Measurements from ENCODE around the gene KLF3. TPM values are rescaled to one million over a fixed set of nuclear protein-coding genes. Genes with fewer than 3 reads are reported as not detected.
"Not testable (repeated sequence)": the region's sequence is repeated elsewhere in the genome, so short reads cannot be mapped to it uniquely, and the experiment has no call there.

Gene KLF3
- total RNA-seq, 1 experiment from 2014 or later, result 14.6 TPM

DNA sequence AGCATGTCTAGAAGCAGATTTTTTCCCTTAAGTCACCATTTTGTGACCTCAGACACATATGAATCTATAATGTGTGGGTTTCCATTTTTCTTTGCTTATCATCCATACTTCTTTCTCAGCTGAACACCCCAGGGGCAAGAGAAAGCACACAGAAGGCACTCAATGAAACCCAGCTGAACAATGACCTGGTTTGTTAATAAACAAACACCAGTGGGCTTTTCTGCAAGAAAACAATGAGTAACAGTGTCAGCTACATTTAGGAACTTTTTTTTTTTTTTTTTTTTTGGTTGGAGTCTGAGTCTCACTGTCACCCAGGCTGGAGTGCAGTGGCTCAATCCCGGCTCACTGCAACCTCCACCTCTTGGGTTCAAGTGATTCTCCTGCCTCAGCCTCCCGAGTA lies 40.7 kb upstream of the KLF3 start:
- Histone ChIP-seq H4K20me1 (ENCODE audit: low read length) (no peaks in the 10 kb centered on the region), H3K4me3 (ENCODE audit: low read length) (no peak overlapping the region), H2AFZ (ENCODE audit: low read length) (no peak overlapping the region), H3K9me2 (replicated peaks; ENCODE audit: low read length) (no peaks in the 10 kb centered on the region), H3K4me2 (ENCODE audit: low read length) (no peak overlapping the region), H3K79me2 (ENCODE audit: low read length) (no peaks in the 10 kb centered on the region), H3F3A (ENCODE audit: low read length, unreplicated experiment) (no peaks in the 10 kb centered on the region), H3K9me3 (ENCODE audit: low read length) (no peaks in the 10 kb centered on the region), H3K36me3 (ENCODE audit: low read depth, low read length) (no peaks in the 10 kb centered on the region), H3K4me1 (ENCODE audit: insufficient read depth, low read length) (peaks cover 23% of the 10 kb centered on the region), H3K27ac (ENCODE audit: low read length) (no peak overlapping the region), H3K27me3 (ENCODE audit: low read length) (no peaks in the 10 kb centered on the region), H3K9ac (ENCODE audit: low read length) (no peak overlapping the region)
- ChIA-PET CTCF (no interaction called here), POLR2A (ENCODE audit: unreplicated experiment) (no interaction called here)
- no TSS peak for BruUV-seq (replicated peaks)
- DNase-seq, result no peak
- no peak for ATAC-seq
- TF ChIP-seq, protein P1, sequence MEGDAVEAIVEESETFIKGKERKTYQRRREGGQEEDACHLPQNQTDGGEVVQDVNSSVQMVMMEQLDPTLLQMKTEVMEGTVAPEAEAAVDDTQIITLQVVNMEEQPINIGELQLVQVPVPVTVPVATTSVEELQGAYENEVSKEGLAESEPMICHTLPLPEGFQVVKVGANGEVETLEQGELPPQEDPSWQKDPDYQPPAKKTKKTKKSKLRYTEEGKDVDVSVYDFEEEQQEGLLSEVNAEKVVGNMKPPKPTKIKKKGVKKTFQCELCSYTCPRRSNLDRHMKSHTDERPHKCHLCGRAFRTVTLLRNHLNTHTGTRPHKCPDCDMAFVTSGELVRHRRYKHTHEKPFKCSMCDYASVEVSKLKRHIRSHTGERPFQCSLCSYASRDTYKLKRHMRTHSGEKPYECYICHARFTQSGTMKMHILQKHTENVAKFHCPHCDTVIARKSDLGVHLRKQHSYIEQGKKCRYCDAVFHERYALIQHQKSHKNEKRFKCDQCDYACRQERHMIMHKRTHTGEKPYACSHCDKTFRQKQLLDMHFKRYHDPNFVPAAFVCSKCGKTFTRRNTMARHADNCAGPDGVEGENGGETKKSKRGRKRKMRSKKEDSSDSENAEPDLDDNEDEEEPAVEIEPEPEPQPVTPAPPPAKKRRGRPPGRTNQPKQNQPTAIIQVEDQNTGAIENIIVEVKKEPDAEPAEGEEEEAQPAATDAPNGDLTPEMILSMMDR (conservative IDR thresholded peaks at IDR 0.05; ENCODE audit: low read depth, low read length), result no peak
- TF ChIP-seq EZH2 (IDR thresholded peaks at IDR 0.05; ENCODE audit: low read length, unreplicated experiment), result no peak
- TF ChIP-seq EZH2phosphoT487 (IDR thresholded peaks at IDR 0.05; ENCODE audit: borderline replicate concordance, low read length), result no peak
- intact Hi-C loops (cut with micrococcal nuclease), result no loop called here

DNA sequence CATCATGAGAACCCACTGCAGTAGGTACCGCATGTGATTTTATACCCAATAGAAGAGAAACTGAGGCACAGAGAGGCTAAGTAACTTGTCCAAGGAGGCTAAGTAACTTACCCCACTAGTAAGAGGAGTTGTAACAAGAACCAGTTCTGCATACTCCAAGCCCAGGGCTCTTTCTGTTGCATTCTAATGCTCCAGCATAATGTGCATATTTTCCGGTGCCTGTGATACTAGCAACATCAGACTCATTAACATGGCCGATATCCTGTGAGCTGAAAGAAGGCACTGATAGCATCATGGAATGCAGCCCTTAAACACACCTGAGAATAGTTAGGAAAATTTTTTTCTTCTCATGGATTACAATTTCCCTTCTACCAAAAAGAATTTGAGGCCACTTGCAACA lies 39.7 kb upstream of the KLF3 start:
- H3F3A ChIP-seq (ENCODE audit: low read length, unreplicated experiment), result no peaks in the 10 kb centered on the region
- no peaks in the 10 kb centered on the region for H3K79me2 ChIP-seq (ENCODE audit: low read length)
- intact Hi-C loops (cut with micrococcal nuclease), result no loop called here
- H3K9ac ChIP-seq (ENCODE audit: low read length), result no peak overlapping the region
- ChIA-PET CTCF (no interaction called here), POLR2A (ENCODE audit: unreplicated experiment) (no interaction called here)
- no peak overlapping the region for H3K4me3 ChIP-seq (ENCODE audit: low read length)
- H3K27me3 ChIP-seq (ENCODE audit: low read length), result no peaks in the 10 kb centered on the region
- BruUV-seq (replicated peaks), result no TSS peak
- ATAC-seq (no peak), DNase-seq (no peak)
- no peaks in the 10 kb centered on the region for H3K36me3 ChIP-seq (ENCODE audit: low read depth, low read length)
- TF ChIP-seq EZH2 (IDR thresholded peaks at IDR 0.05; ENCODE audit: low read length, unreplicated experiment) (no peak), EZH2phosphoT487 (IDR thresholded peaks at IDR 0.05; ENCODE audit: borderline replicate concordance, low read length) (no peak)
- TF ChIP-seq, protein P1 (conservative IDR thresholded peaks at IDR 0.05; ENCODE audit: low read depth, low read length), result no peak
- no peak overlapping the region for H3K4me2 ChIP-seq (ENCODE audit: low read length)
- no peaks in the 10 kb centered on the region for H3K9me3 ChIP-seq (ENCODE audit: low read length)
- peaks cover 23% of the 10 kb centered on the region for H3K4me1 ChIP-seq (ENCODE audit: insufficient read depth, low read length)
- no peaks in the 10 kb centered on the region for H4K20me1 ChIP-seq (ENCODE audit: low read length)
- H3K27ac ChIP-seq (ENCODE audit: low read length), result no peak overlapping the region
- H2AFZ ChIP-seq (ENCODE audit: low read length), result no peak overlapping the region
- H3K9me2 ChIP-seq (replicated peaks; ENCODE audit: low read length), result no peaks in the 10 kb centered on the region

DNA sequence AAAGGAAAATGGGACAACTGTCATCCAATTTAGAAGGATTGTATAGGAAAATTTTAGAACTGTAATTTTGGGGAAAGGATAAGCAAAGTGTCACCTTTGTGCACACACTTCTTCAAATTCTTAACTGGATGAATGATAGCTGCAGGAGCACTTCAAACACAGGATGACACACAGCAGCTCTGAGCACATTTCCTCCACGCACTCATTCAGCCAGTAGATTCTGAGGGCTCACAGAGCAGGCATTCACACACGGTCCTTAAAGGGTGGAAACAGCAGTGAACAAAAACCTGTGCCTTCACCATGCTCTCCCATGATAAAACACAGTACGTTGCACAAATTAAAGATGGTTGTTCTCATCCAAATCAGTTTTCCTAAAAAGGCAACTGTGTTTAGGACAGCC lies 38.5 kb upstream of the KLF3 start:
- H3K79me2 ChIP-seq (ENCODE audit: low read length), result no peaks in the 10 kb centered on the region
- ChIA-PET POLR2A (ENCODE audit: unreplicated experiment) (no interaction called here), CTCF (no interaction called here)
- TF ChIP-seq EZH2phosphoT487 (IDR thresholded peaks at IDR 0.05; ENCODE audit: borderline replicate concordance, low read length), result no peak
- TF ChIP-seq, protein P1 (conservative IDR thresholded peaks at IDR 0.05; ENCODE audit: low read depth, low read length), result no peak
- no peak for TF ChIP-seq EZH2 (IDR thresholded peaks at IDR 0.05; ENCODE audit: low read length, unreplicated experiment)
- H2AFZ ChIP-seq (ENCODE audit: low read length), result no peak overlapping the region
- H3K27ac ChIP-seq (ENCODE audit: low read length), result no peak overlapping the region
- DNase-seq (no peak), ATAC-seq (no peak)
- BruUV-seq (replicated peaks), result no TSS peak
- H3K36me3 ChIP-seq (ENCODE audit: low read depth, low read length), result no peaks in the 10 kb centered on the region
- no peaks in the 10 kb centered on the region for H4K20me1 ChIP-seq (ENCODE audit: low read length)
- intact Hi-C loops (cut with micrococcal nuclease), result no loop called here
- H3K9me2 ChIP-seq (replicated peaks; ENCODE audit: low read length), result no peaks in the 10 kb centered on the region
- H3K9ac ChIP-seq (ENCODE audit: low read length), result no peak overlapping the region
- H3K4me2 ChIP-seq (ENCODE audit: low read length), result no peak overlapping the region
- peaks cover 13% of the 10 kb centered on the region for H3K4me1 ChIP-seq (ENCODE audit: insufficient read depth, low read length)
- H3K4me3 ChIP-seq (ENCODE audit: low read length), result no peak overlapping the region
- no peaks in the 10 kb centered on the region for H3K27me3 ChIP-seq (ENCODE audit: low read length)
- no peaks in the 10 kb centered on the region for H3F3A ChIP-seq (ENCODE audit: low read length, unreplicated experiment)
- no peaks in the 10 kb centered on the region for H3K9me3 ChIP-seq (ENCODE audit: low read length)

GRCh38 chr4:38626901-38627444 lies 37.0 kb upstream of the KLF3 start:
- H4K20me1 ChIP-seq (ENCODE audit: low read length); H3K4me1 ChIP-seq (ENCODE audit: insufficient read depth, low read length); intact Hi-C loops (cut with micrococcal nuclease); CTCF ChIA-PET; H3K9me3 ChIP-seq (ENCODE audit: low read length); H3K79me2 ChIP-seq (ENCODE audit: low read length); H3K9me2 ChIP-seq (replicated peaks; ENCODE audit: low read length); ATAC-seq; H3K27ac ChIP-seq (ENCODE audit: low read length); H3K27me3 ChIP-seq (ENCODE audit: low read length); H3K4me3 ChIP-seq (ENCODE audit: low read length); H3K9ac ChIP-seq (ENCODE audit: low read length); DNase-seq; H3K36me3 ChIP-seq (ENCODE audit: low read depth, low read length); BruUV-seq (replicated peaks); H3F3A ChIP-seq (ENCODE audit: low read length, unreplicated experiment); H2AFZ ChIP-seq (ENCODE audit: low read length); H3K4me2 ChIP-seq (ENCODE audit: low read length): not testable (repeated sequence)
- POLR2A ChIA-PET (ENCODE audit: unreplicated experiment), result interaction anchor here (0.7 kb wide), 1 partner anchor 50 kb away, joined by 13 read pairs; no protein-coding TSS in a partner anchor
